Measurements from ENCODE around the gene C14orf119.
"Not testable (repeated sequence)": the region's sequence is repeated elsewhere in the genome, so short reads cannot be mapped to it uniquely, and the experiment has no call there.

Gene C14orf119

GRCh38 chr14:23089498-23090253, 5.6 kb upstream of the C14orf119 start:
- DNase-seq (ENCODE audit: low spot score), result no peak

- no peak for DNase-seq (ENCODE audit: low spot score)
These were observed 5.1 kb upstream of the C14orf119 start for GRCh38 chr14:23090254-23090636.

GRCh38 chr14:23091294-23092225, 3.7 kb upstream of the C14orf119 start:
- DNase-seq (ENCODE audit: low spot score), result no peak

GRCh38 chr14:23093104-23093503, 2.2 kb upstream of the C14orf119 start:
- no peak for DNase-seq (ENCODE audit: low spot score)

- DNase-seq (ENCODE audit: low spot score), result no peak
These were observed 1.8 kb upstream of the C14orf119 start for GRCh38 chr14:23093526-23093925.

- no peak for DNase-seq (ENCODE audit: low spot score)
These were observed 1.2 kb upstream of the C14orf119 start for GRCh38 chr14:23093991-23094665.

- DNase-seq (ENCODE audit: low spot score), result peak; percentile 86
These were observed 574 bp upstream of the C14orf119 start, which contains the start of gene ACIN1 for GRCh38 chr14:23094666-23095195. TSS of gene ACIN1 (minus strand) at chr14:23095136. CDS start at chr14:23095112, 24 bp downstream.

GRCh38 chr14:23097786-23098185, 2.5 kb downstream of the C14orf119 start:
- DNase-seq (ENCODE audit: low spot score), result no peak

- DNase-seq (ENCODE audit: low spot score), result no peak
These were observed 4.0 kb downstream of the C14orf119 start for GRCh38 chr14:23099212-23099861.

- DNase-seq (ENCODE audit: low spot score), result no peak
These were observed 6.1 kb downstream of the C14orf119 start for GRCh38 chr14:23101213-23101970.

GRCh38 chr14:23101986-23102625, 6.8 kb downstream of the C14orf119 start:
- DNase-seq (ENCODE audit: low spot score), result no peak

GRCh38 chr14:23102801-23103200, 7.5 kb downstream of the C14orf119 start:
- DNase-seq (ENCODE audit: low spot score), result no peak

- no peak for DNase-seq (ENCODE audit: low spot score)
These were observed 8.3 kb downstream of the C14orf119 start for GRCh38 chr14:23103581-23103980.

- DNase-seq (ENCODE audit: low spot score), result no peak
These were observed 8.8 kb downstream of the C14orf119 start for GRCh38 chr14:23104070-23104590.

GRCh38 chr14:23104591-23105347, 9.5 kb downstream of the C14orf119 start, which contains the start of gene CIROP:
TSS of gene CIROP (minus strand) at chr14:23104989. CDS start at chr14:23104920, 69 bp downstream.
- no peak for DNase-seq (ENCODE audit: low spot score)

- no peak for DNase-seq (ENCODE audit: low spot score)
These were observed 10.1 kb downstream of the C14orf119 start for GRCh38 chr14:23105348-23105824.

- DNase-seq (ENCODE audit: low spot score), result no peak
These were observed 11.4 kb downstream of the C14orf119 start for GRCh38 chr14:23106747-23107045.

GRCh38 chr14:23107620-23108019, 12.3 kb downstream of the C14orf119 start:
- not testable (repeated sequence) for DNase-seq (ENCODE audit: low spot score)

GRCh38 chr14:23108169-23108568, 12.9 kb downstream of the C14orf119 start:
- DNase-seq (ENCODE audit: low spot score), result not testable (repeated sequence)
